Mesenchymal stem cell (in vitro differentiated cells and primary cell): Measurements from ENCODE around the gene RIMOC1.

Experiments
- DNase-seq: peaks from one replicate; pipeline ENCODE4 v3.0.0-alpha.2; 2013
- H2AFZ ChIP-seq: one replicate; pipeline ENCODE4 v1.6.1; 2013; ENCODE audit warnings: low read depth, mild to moderate bottlenecking, control low read depth, inconsistent platforms, low read length, moderate library complexity
- H2AK5ac ChIP-seq: 2 replicates; pipeline ENCODE4 v1.6.1; 2013; ENCODE audit warnings: low read length, moderate library complexity, mild to moderate bottlenecking, inconsistent platforms; ENCODE audit not compliant: severe bottlenecking
- H2BK120ac ChIP-seq: one replicate; pipeline ENCODE4 v1.6.1; 2013; ENCODE audit warnings: low read depth, mild to moderate bottlenecking, inconsistent platforms, low read length, moderate library complexity
- H2BK12ac ChIP-seq, 2 experiments: one replicate each; pipeline ENCODE4 v1.6.1; 2013; ENCODE audit warnings: inconsistent platforms in 2 of 2, low read length in 2 of 2, mild to moderate bottlenecking in 2 of 2, moderate library complexity in 2 of 2, control low read depth in 1 of 2
- H2BK15ac ChIP-seq: one replicate; pipeline ENCODE4 v1.6.1; 2013; ENCODE audit warnings: mild to moderate bottlenecking, low read depth, inconsistent platforms; ENCODE audit not compliant: poor library complexity, severe bottlenecking
- H2BK5ac ChIP-seq: 2 replicates; pipeline ENCODE4 v1.6.1; 2013; ENCODE audit warnings: low read depth, mild to moderate bottlenecking, low read length, control low read depth, inconsistent platforms; ENCODE audit not compliant: poor library complexity, severe bottlenecking
- H3K14ac ChIP-seq, 2 experiments: one replicate each; pipeline ENCODE4 v1.6.1; 2013; ENCODE audit warnings: inconsistent platforms in 2 of 2, low read length in 2 of 2, control low read depth in 1 of 2, mild to moderate bottlenecking in 1 of 2, moderate library complexity in 1 of 2
- H3K18ac ChIP-seq, 2 experiments: one replicate each; pipeline ENCODE4 v1.6.1; 2013; ENCODE audit warnings: inconsistent platforms in 2 of 2, low read length in 2 of 2, control low read depth in 1 of 2, low read depth in 1 of 2, mild to moderate bottlenecking in 1 of 2
- H3K23ac ChIP-seq, 2 experiments: one replicate each; pipeline ENCODE4 v1.6.1; 2013; ENCODE audit warnings: inconsistent platforms in 2 of 2, low read length in 2 of 2, mild to moderate bottlenecking in 2 of 2, moderate library complexity in 2 of 2, control low read depth in 1 of 2
- H3K27ac ChIP-seq: 2 replicates; pipeline ENCODE4 v1.5.1; 2013; ENCODE audit warnings: mild to moderate bottlenecking, moderate library complexity, low read length, control low read depth, inconsistent platforms; ENCODE audit not compliant: poor library complexity, severe bottlenecking
- H3K27me3 ChIP-seq, 2 experiments: 2 replicates each; pipeline versions ENCODE4 v1.6.1 to v1.7.0; 2013; ENCODE audit warnings: low read length in 2 of 2, mild to moderate bottlenecking in 2 of 2, moderate library complexity in 2 of 2, control low read depth in 1 of 2, inconsistent platforms in 1 of 2; ENCODE audit not compliant: control insufficient read depth in 1 of 2, insufficient read depth in 1 of 2
- H3K36me3 ChIP-seq, 2 experiments: 2 replicates each; pipeline versions ENCODE4 v1.6.1 to v1.7.0; 2013; ENCODE audit warnings: low read length in 2 of 2, control low read depth in 1 of 2, inconsistent platforms in 1 of 2, low read depth in 1 of 2, mild to moderate bottlenecking in 1 of 2; ENCODE audit not compliant: insufficient read depth in 2 of 2, control insufficient read depth in 1 of 2
- H3K4ac ChIP-seq, 2 experiments: one replicate each; pipeline ENCODE4 v1.6.1; 2013; ENCODE audit warnings: inconsistent platforms in 2 of 2, low read length in 2 of 2, mild to moderate bottlenecking in 2 of 2, moderate library complexity in 2 of 2, control low read depth in 1 of 2, low read depth in 1 of 2
- H3K4me1 ChIP-seq: 2 replicates; pipeline ENCODE4 v1.6.1; 2013; ENCODE audit warnings: low read depth, low read length, control low read depth; ENCODE audit not compliant: control insufficient read depth, insufficient read depth
- H3K4me2 ChIP-seq: 2 replicates; pipeline ENCODE4 v1.6.1; 2013; ENCODE audit warnings: low read length, mild to moderate bottlenecking, inconsistent platforms; ENCODE audit not compliant: poor library complexity, severe bottlenecking
- H3K4me3 ChIP-seq, 2 experiments: 2 replicates each; pipeline versions ENCODE4 v1.5.1 to v1.7.0; 2013; ENCODE audit warnings: low read length in 2 of 2, mild to moderate bottlenecking in 2 of 2, control low read depth in 1 of 2, low read depth in 1 of 2; ENCODE audit not compliant: insufficient read depth in 1 of 2
- H3K79me1 ChIP-seq: replicated peaks from 2 replicates; pipeline ENCODE4 v1.6.1; 2013; ENCODE audit warnings: mild to moderate bottlenecking, control low read depth, low read length, inconsistent platforms; ENCODE audit not compliant: poor library complexity, severe bottlenecking
- H3K9ac ChIP-seq: 2 replicates; pipeline ENCODE4 v1.7.0; 2013; ENCODE audit warnings: mild to moderate bottlenecking, low read length, moderate library complexity
- H3K9me3 ChIP-seq: 2 replicates; pipeline ENCODE4 v1.7.0; 2013; ENCODE audit warnings: mild to moderate bottlenecking, low read length; ENCODE audit not compliant: control insufficient read depth
- H4K8ac ChIP-seq: one replicate; pipeline ENCODE4 v1.6.1; 2013; ENCODE audit warnings: inconsistent platforms, mild to moderate bottlenecking, low read length, moderate library complexity
- H4K91ac ChIP-seq: one replicate; pipeline ENCODE4 v1.6.1; 2013; ENCODE audit warnings: mild to moderate bottlenecking, low read length, inconsistent platforms
- WGBS: methylation state at CpG from one replicate; pipeline ENCODE4 v1.1.7; 2013; ENCODE audit warnings: mixed read lengths; 5-methylcytosine and 5-hydroxymethylcytosine counted together

Gene RIMOC1

GRCh38 chr5:41891066-41891707, 13.0 kb upstream of the RIMOC1 start:
- H4K91ac ChIP-seq, result no peak overlapping the region
- no peak overlapping the region for H2BK15ac ChIP-seq
- no peaks in the 10 kb centered on the region for H3K9me3 ChIP-seq
- no peaks in the 10 kb centered on the region for H3K36me3 ChIP-seq
- no peak overlapping the region for H4K8ac ChIP-seq
- no peaks in the 10 kb centered on the region for H3K4me1 ChIP-seq
- H3K27ac ChIP-seq, result no peak overlapping the region
- H2BK5ac ChIP-seq, result no peak overlapping the region
- no peak for DNase-seq
- no peak overlapping the region for H3K14ac ChIP-seq
- 78% methylated on average over 2 of the region's 2 CpGs for WGBS
- no peaks in the 10 kb centered on the region for H3K79me1 ChIP-seq
- no peak overlapping the region for H3K4me3 ChIP-seq
- H2BK12ac ChIP-seq, result no peak overlapping the region
- H2AK5ac ChIP-seq, result no peak overlapping the region
- H2BK120ac ChIP-seq, result no peak overlapping the region
- no peak overlapping the region for H3K18ac ChIP-seq
- no peak overlapping the region for H3K23ac ChIP-seq
- peaks cover 11 to 16% of the 10 kb centered on the region in 2 experiments for H3K27me3 ChIP-seq
- H3K4ac ChIP-seq, result no peak overlapping the region
- no peak overlapping the region for H2AFZ ChIP-seq
- no peak overlapping the region for H3K9ac ChIP-seq
- H3K4me2 ChIP-seq, result no peak overlapping the region

- H3K27me3 ChIP-seq, result peaks cover 17% of the 10 kb centered on the region in 2 experiments
- no peak overlapping the region for H3K4me3 ChIP-seq
- no peak overlapping the region for H3K27ac ChIP-seq
- no peak overlapping the region for H2AK5ac ChIP-seq
- H2AFZ ChIP-seq, result no peak overlapping the region
- no peak overlapping the region for H3K14ac ChIP-seq
- DNase-seq, result no peak
- H3K23ac ChIP-seq, result no peak overlapping the region
- no peak overlapping the region for H2BK120ac ChIP-seq
- H3K36me3 ChIP-seq, result no peaks in the 10 kb centered on the region
- H3K9me3 ChIP-seq, result no peaks in the 10 kb centered on the region
- no peak overlapping the region for H4K8ac ChIP-seq
- H3K4me1 ChIP-seq, result no peaks in the 10 kb centered on the region
- H3K4ac ChIP-seq, result no peak overlapping the region
- H3K79me1 ChIP-seq, result no peaks in the 10 kb centered on the region
- no peak overlapping the region for H2BK15ac ChIP-seq
- H4K91ac ChIP-seq, result no peak overlapping the region
- no peak overlapping the region for H3K4me2 ChIP-seq
- H3K9ac ChIP-seq, result no peak overlapping the region
- no peak overlapping the region for H2BK12ac ChIP-seq
- H3K18ac ChIP-seq, result no peak overlapping the region
- H2BK5ac ChIP-seq, result no peak overlapping the region
These were observed 12.1 kb upstream of the RIMOC1 start for GRCh38 chr5:41892031-41892430.

GRCh38 chr5:41893074-41893851, 10.9 kb upstream of the RIMOC1 start:
- Histone ChIP-seq H3K27me3 (peaks cover 17 to 18% of the 10 kb centered on the region in 2 experiments), H2BK15ac (no peak overlapping the region), H2BK120ac (no peak overlapping the region), H3K36me3 (no peaks in the 10 kb centered on the region), H3K4ac (no peak overlapping the region), H3K4me2 (no peak overlapping the region), H3K79me1 (no peaks in the 10 kb centered on the region), H2AFZ (no peak overlapping the region), H3K4me1 (no peaks in the 10 kb centered on the region), H3K14ac (no peak overlapping the region), H3K18ac (no peak overlapping the region), H3K27ac (no peak overlapping the region), H4K8ac (no peak overlapping the region), H2AK5ac (no peak overlapping the region), H3K9me3 (no peaks in the 10 kb centered on the region), H2BK12ac (no peak overlapping the region), H3K23ac (no peak overlapping the region), H2BK5ac (no peak overlapping the region), H4K91ac (no peak overlapping the region), H3K4me3 (no peak overlapping the region), H3K9ac (no peak overlapping the region)
- WGBS, result 92% methylated on average over 2 of the region's 3 CpGs
- no peak for DNase-seq

GRCh38 chr5:41896230-41896629, 7.9 kb upstream of the RIMOC1 start:
- Histone ChIP-seq H3K36me3 (no peaks in the 10 kb centered on the region), H3K4ac (no peak overlapping the region), H2BK15ac (no peak overlapping the region), H3K27me3 (peaks cover 15 to 18% of the 10 kb centered on the region in 2 experiments), H2AFZ (no peak overlapping the region), H3K18ac (no peak overlapping the region), H2BK12ac (no peak overlapping the region), H3K4me2 (no peak overlapping the region), H4K91ac (no peak overlapping the region), H3K23ac (no peak overlapping the region), H3K9ac (no peak overlapping the region), H3K79me1 (no peaks in the 10 kb centered on the region), H2BK5ac (no peak overlapping the region), H2BK120ac (no peak overlapping the region), H3K27ac (no peak overlapping the region), H3K4me3 (no peak overlapping the region), H2AK5ac (no peak overlapping the region), H4K8ac (no peak overlapping the region), H3K4me1 (no peaks in the 10 kb centered on the region), H3K14ac (no peak overlapping the region), H3K9me3 (no peaks in the 10 kb centered on the region)
- DNase-seq, result no peak
- 65% methylated on average over 2 of the region's 2 CpGs for WGBS
